BJ (cell line): ENCODE results near the gene MYO15B. TPM values are rescaled to one million over a fixed set of nuclear protein-coding genes. Genes with fewer than 3 reads are reported as not detected.

Source experiments
- CTCF ChIA-PET: fragments of 350-600 bp; formaldehyde crosslinking; extraction: SDS; loops from one replicate; lab custom pipeline; 2021; ENCODE audit warnings: antibody characterized with exemption, inconsistent platforms; lab: Yijun Ruan, JAX
- POLR2A ChIA-PET: fragments of 300-600 bp; sonication (Branson Sonifier 250); formaldehyde crosslinking; extraction: SDS; loops from one replicate; lab custom pipeline; 2021; ENCODE audit warnings: antibody characterized with exemption; lab: Charles Lee
- DNase-seq: peaks from one replicate; pipeline ENCODE4 v3.0.0-alpha.2; 2011; ENCODE audit warnings: low read depth
- H3K27me3 ChIP-seq: 2 replicates; pipeline ENCODE4 v1.6.0; 2011; ENCODE audit warnings: low read length; ENCODE audit not compliant: control insufficient read depth, insufficient read depth
- H3K36me3 ChIP-seq: 2 replicates; pipeline ENCODE4 v1.5.1; 2011; ENCODE audit warnings: low read length; ENCODE audit not compliant: control insufficient read depth, insufficient read depth
- H3K4me3 ChIP-seq: 2 replicates; pipeline ENCODE4 v1.5.1; 2011; ENCODE audit warnings: low read depth, mild to moderate bottlenecking, control low read depth, low read length
- polyA minus RNA-seq: library from RNA; depleted of rRNA, polyadenylated mRNA; stranded (reverse); fragments of >200 nt; gene quantifications from 2 replicates; pipeline ENCODE4 v1.2.3, GENCODE V29; 2011; rRNA and poly(A)+ RNA removed
- polyA plus RNA-seq: library from polyadenylated mRNA; depleted of rRNA; stranded (reverse); fragments of >200 nt; gene quantifications from 2 replicates; pipeline ENCODE4 v1.2.3, GENCODE V29; 2011; rRNA removed
- TF ChIP-seq, protein P1 (sequence below): IDR thresholded peaks from 2 replicates; pipeline ENCODE4 v1.5.1; 2011; ENCODE audit warnings: low read depth, mild to moderate bottlenecking, control low read depth, inconsistent platforms, low read length, moderate library complexity; ENCODE audit not compliant: insufficient read depth

MYO15B gene
- polyA plus RNA-seq (0.72 and 1.3 TPM in 2 replicates), polyA minus RNA-seq (2.6 and 5.5 TPM in 2 replicates)

DNA sequence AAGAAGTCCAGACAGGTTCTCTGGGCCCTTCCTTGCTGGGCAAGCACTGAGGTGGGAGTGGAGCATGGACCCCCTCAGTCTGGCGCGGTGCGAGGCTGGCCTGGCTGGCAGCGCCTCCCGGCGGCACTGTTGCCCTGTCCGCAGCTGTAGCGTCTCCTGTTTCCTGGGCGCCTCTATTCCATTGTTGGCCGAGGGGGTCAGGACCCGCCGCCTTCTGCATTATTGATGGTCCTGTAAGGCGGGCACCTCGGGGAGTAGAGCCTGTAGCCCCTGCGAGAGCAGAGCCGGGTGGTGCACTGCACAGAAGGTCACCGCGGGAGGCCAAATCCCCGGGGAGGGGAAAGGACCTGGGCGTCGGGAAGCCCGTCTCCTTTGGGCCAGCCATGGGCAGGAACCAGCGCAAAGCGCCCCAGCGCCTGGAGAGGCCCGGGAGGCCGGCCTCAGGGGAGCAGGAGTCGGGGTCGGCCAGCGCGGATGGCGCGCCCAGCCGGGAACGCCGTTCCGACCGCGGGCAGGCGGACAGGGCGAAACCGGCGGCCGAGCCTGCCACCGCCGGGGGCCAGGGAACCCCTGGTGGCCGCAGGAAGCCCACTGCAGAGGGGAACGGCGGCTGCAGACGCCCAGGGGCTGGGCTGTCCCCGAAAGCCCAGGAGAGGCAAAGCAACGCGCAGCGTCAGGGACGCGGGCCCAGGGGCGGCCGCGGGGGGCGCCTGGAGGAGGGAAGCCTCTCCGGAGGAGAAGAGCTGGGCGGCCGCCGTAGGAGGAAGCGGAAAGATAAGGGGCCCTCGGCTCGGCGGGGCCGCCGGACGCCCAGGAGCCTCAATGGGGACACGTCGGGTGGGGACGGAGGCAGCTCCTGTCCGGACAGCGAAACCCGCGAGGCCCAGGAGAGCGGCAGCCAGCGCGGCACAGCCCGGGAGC, at the start of gene MYO15B:
Gene MYO15B (plus strand): TSS at position 126 of the 921 bp plus-strand sequence. CDS start 258 bp downstream, at position 384.
- Histone ChIP-seq H3K27me3 (peaks cover 17% of the 10 kb centered on the region), H3K36me3 (no peaks in the 10 kb centered on the region), H3K4me3 (peak within 1 kb of the TSS; percentile 23)
- no peak for DNase-seq
- ChIA-PET CTCF (interaction anchor here (0.6 to 1.2 kb wide), 5 partner anchors 8 to 326 kb away, joined by 3 to 8 read pairs (median 5); partner anchors contain the start of genes MRPS7 and SMIM5), POLR2A (no interaction called here)
- TF ChIP-seq, protein P1, sequence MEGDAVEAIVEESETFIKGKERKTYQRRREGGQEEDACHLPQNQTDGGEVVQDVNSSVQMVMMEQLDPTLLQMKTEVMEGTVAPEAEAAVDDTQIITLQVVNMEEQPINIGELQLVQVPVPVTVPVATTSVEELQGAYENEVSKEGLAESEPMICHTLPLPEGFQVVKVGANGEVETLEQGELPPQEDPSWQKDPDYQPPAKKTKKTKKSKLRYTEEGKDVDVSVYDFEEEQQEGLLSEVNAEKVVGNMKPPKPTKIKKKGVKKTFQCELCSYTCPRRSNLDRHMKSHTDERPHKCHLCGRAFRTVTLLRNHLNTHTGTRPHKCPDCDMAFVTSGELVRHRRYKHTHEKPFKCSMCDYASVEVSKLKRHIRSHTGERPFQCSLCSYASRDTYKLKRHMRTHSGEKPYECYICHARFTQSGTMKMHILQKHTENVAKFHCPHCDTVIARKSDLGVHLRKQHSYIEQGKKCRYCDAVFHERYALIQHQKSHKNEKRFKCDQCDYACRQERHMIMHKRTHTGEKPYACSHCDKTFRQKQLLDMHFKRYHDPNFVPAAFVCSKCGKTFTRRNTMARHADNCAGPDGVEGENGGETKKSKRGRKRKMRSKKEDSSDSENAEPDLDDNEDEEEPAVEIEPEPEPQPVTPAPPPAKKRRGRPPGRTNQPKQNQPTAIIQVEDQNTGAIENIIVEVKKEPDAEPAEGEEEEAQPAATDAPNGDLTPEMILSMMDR, result peak; percentile 18; the same call in 1 of the 2 replicates

DNA sequence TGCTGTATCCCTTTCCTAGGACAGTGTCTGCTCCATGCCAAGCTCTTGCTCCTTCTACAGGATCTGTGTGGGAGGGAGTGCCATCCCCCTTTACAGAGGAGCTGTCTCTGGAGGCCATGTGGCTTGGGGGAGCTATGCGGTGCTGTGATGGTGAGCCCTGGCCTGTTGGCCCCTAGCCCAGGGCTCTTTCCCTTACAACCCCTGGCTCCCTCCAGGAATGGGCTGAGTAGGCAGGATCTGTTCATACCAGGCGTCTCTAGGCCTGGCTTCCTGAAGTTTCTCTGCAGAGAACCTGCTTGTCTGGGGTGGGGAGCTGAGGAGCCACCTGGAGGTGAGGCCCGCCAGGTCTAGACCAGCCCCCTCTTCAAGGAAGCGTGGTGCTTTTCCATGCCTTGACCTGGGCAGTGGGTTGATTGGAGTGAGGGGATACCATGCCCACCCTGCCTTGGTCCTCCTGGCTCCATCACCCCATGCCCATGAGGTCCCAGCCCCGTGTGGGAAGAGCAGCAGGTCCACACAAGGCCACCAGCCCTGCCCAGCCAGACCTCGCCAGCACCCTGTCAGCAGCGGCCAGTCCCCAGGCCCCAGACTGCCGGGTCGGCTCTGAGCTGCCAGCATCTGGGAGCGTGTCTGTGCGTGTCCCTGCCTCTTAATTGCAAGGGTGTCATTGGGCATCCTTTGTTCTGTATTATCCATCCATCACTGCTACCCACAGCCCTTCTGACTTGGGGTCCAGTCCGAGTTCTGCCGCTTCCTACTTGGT, 47.5 kb upstream of the MYO15B start:
- DNase-seq, result no peak
- CTCF ChIA-PET, result no interaction called here
- H3K4me3 ChIP-seq, result no peak overlapping the region
- TF ChIP-seq, protein P1, result no peak
- H3K36me3 ChIP-seq, result no peaks in the 10 kb centered on the region
- POLR2A ChIA-PET, result no interaction called here
- peaks cover 9% of the 10 kb centered on the region for H3K27me3 ChIP-seq

DNA sequence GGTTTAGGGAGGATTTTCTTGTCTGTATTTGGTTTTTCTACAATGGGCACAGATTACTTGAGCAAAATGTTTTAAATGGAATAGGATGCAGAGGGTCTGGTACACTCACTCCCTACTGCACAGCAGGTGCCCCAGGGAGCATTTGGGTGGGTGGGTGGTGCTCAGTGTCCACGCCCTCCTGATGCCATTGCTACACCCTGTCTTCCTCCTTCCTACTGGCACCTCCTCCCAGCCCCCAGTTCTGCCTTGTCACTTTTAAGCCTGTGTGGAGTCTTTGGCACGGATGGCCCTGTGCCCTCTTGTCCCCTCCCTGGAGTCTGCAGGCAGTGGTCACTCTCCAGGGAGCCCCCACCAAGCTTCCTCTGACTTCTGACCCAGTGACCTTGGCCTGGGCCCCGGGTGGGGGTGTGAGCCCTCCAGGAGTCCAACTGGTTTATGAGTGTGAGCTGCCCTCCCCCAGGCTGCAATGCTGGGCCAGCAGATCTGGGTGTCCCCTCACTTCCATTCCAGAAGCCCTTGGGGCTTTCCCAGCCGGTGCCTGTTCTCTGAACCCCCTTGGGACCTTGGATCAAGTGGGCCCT, 46.6 kb upstream of the MYO15B start:
- CTCF ChIA-PET, result no interaction called here

DNA sequence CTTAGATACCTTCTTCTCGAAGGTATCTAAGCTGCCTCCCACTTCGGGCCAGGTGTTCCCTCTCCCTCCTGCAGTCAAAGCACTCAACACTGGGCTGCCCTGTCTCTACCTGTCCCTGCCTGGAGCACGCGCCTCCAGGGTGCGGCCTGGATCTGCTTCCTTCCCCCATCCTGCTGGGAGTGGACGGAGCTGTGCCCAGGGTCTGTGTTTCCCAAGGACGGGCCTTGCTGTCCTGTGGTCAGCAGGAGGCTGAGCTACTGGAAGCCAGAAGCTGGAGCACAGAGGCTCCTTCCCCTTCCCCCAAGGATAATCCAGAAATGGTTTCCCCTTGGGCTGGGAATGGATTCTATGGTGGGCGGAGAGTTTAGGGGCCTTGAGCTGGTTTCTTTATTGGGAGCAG, 45.4 kb upstream of the MYO15B start:
- POLR2A ChIA-PET, result no interaction called here
- no peak for DNase-seq

More for the DNA sequence above, 46.6 kb upstream of the MYO15B start:
- TF ChIP-seq, protein P1, result no peak
- no peaks in the 10 kb centered on the region for H3K36me3 ChIP-seq
- POLR2A ChIA-PET, result no interaction called here
- peaks cover 6% of the 10 kb centered on the region for H3K27me3 ChIP-seq
- DNase-seq, result no peak
- no peak overlapping the region for H3K4me3 ChIP-seq

More for the DNA sequence above, 45.4 kb upstream of the MYO15B start:
- peaks cover 6% of the 10 kb centered on the region for H3K27me3 ChIP-seq
- H3K4me3 ChIP-seq, result no peak overlapping the region
- TF ChIP-seq, protein P1, result no peak
- no peaks in the 10 kb centered on the region for H3K36me3 ChIP-seq
- CTCF ChIA-PET, result interaction anchor here (2.0 kb wide), 1 partner anchor 10 kb away, joined by 9 read pairs; no protein-coding TSS in a partner anchor
